Fibroblast of mammary gland (primary cell): ENCODE data around the gene PRDM16.

Experiments
- DNase-seq: peaks from one replicate; pipeline ENCODE4 v3.0.0-alpha.2; 2010; ENCODE audit warnings: low read depth
- H3K4me3 ChIP-seq: 2 replicates; pipeline ENCODE4 v1.5.1; 2011; ENCODE audit warnings: low read depth, mild to moderate bottlenecking, low read length, moderate library complexity; ENCODE audit not compliant: control insufficient read depth
- CTCF ChIP-seq: conservative IDR thresholded peaks from 2 replicates; pipeline ENCODE4 v1.5.1; 2011; ENCODE audit warnings: low read depth, low read length, inconsistent platforms; ENCODE audit not compliant: control insufficient read depth, insufficient read depth

The PRDM16 gene

GRCh38 chr1:3321559-3322449, 252.8 kb downstream of the PRDM16 start:
- no peak for DNase-seq
- no peak overlapping the region for H3K4me3 ChIP-seq
- TF ChIP-seq CTCF = no peak

GRCh38 chr1:3322450-3323020, 253.5 kb downstream of the PRDM16 start:
- no peak overlapping the region for H3K4me3 ChIP-seq
- no peak for DNase-seq
- TF ChIP-seq CTCF = no peak

- H3K4me3 ChIP-seq = no peak overlapping the region
These were observed 254.2 kb downstream of the PRDM16 start for GRCh38 chr1:3323021-3323795.

GRCh38 chr1:3323796-3324703, 255.0 kb downstream of the PRDM16 start:
- no peak overlapping the region for H3K4me3 ChIP-seq
- TF ChIP-seq CTCF = no peak
- no peak for DNase-seq

More at GRCh38 chr1:3323021-3323795, 254.2 kb downstream of the PRDM16 start:
- no peak for DNase-seq
- TF ChIP-seq CTCF = no peak

- H3K4me3 ChIP-seq = no peak overlapping the region
- TF ChIP-seq CTCF = no peak
- no peak for DNase-seq
These were observed 255.9 kb downstream of the PRDM16 start for GRCh38 chr1:3324704-3325535.
